ENCODE results near the gene TNFAIP8.

Gene TNFAIP8

GRCh38 chr5:119356612-119357188 is 881 bp downstream of the TNFAIP8 start:
- no peak for DNase-seq (ENCODE audit: extremely low read depth, low read depth)
- TF ChIP-seq CTCF (IDR thresholded peaks at IDR 0.05; ENCODE audit: low read depth, low read length): no peak

- DNase-seq (ENCODE audit: extremely low read depth, low read depth): no peak
- no peak for TF ChIP-seq CTCF (IDR thresholded peaks at IDR 0.05; ENCODE audit: low read depth, low read length)
Measured at GRCh38 chr5:119357270-119357669, 1.5 kb downstream of the TNFAIP8 start.

- TF ChIP-seq CTCF (IDR thresholded peaks at IDR 0.05; ENCODE audit: low read depth, low read length): no peak
- DNase-seq (ENCODE audit: extremely low read depth, low read depth): no peak
Measured at GRCh38 chr5:119357808-119358529, 2.1 kb downstream of the TNFAIP8 start.

- DNase-seq (ENCODE audit: extremely low read depth, low read depth): no peak
- no peak for TF ChIP-seq CTCF (IDR thresholded peaks at IDR 0.05; ENCODE audit: low read depth, low read length)
Measured at GRCh38 chr5:119358530-119358900, 2.7 kb downstream of the TNFAIP8 start.

- DNase-seq (ENCODE audit: extremely low read depth, low read depth): no peak
- no peak for TF ChIP-seq CTCF (IDR thresholded peaks at IDR 0.05; ENCODE audit: low read depth, low read length)
Measured at GRCh38 chr5:119358901-119359603, 3.2 kb downstream of the TNFAIP8 start.

- DNase-seq (ENCODE audit: extremely low read depth, low read depth): no peak
Measured at GRCh38 chr5:119359737-119360413, 4.1 kb downstream of the TNFAIP8 start.

More at GRCh38 chr5:119359737-119360413, 4.1 kb downstream of the TNFAIP8 start:
- no peak for TF ChIP-seq CTCF (IDR thresholded peaks at IDR 0.05; ENCODE audit: low read depth, low read length)

All from AG09319 (cell line).